HG02678 (cell line): Measurements from ENCODE around the gene SSR4.
"Not testable (repeated sequence)": the region's sequence is repeated elsewhere in the genome, so short reads cannot be mapped to it uniquely, and the experiment has no call there.

Experiments
- ATAC-seq: cut with Tn5 transposase; IDR thresholded peaks from one replicate; pipeline ENCODE4 v1.9.1; 2021; ENCODE audit warnings: mild to moderate bottlenecking, moderate library complexity; ENCODE audit not compliant: unreplicated experiment

Gene SSR4

DNA sequence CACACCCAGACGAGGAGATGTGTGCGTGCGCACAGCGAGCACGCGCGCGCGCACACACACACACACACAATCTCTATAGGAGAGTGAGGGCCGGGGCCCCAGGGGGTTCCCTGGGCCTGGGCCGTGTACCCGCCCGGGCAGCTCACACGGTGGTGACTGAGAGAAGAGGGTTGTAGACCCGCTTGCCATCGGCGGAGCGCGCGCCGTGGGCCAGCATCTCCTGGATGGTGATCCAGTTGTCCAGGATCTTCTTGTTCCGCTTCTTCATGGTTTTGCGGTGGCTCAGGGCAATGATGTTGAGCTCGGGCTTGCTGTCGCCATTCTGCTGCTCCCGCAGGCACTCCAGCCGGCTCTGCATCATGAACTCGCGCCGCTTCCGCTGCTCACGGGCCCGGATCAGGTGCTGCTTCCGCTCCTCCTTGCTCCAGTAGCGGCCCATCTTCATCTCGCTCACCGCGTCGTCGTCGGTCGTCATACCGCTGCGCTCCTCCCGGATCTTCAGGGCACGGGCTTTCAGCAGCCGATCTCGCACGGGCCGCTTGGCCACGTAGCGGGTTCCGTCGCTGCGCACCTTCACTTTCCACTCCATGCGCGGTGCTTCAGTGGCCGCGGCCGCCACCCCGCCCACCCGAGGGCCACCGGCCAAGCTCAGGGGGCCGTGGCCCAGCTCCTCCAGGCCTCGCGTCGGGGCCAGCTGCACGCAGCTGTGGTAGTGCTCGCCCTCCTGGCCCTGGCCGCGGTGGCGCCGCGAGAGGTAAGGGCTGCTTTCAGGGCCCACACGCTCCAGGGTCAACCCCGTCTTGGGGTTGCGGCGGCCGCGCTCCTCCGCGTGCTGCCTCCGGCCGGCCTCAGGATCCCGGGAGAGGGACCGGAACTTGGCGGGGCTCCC is 9.0 kb downstream of the SSR4 start:
- ATAC-seq: no peak

DNA sequence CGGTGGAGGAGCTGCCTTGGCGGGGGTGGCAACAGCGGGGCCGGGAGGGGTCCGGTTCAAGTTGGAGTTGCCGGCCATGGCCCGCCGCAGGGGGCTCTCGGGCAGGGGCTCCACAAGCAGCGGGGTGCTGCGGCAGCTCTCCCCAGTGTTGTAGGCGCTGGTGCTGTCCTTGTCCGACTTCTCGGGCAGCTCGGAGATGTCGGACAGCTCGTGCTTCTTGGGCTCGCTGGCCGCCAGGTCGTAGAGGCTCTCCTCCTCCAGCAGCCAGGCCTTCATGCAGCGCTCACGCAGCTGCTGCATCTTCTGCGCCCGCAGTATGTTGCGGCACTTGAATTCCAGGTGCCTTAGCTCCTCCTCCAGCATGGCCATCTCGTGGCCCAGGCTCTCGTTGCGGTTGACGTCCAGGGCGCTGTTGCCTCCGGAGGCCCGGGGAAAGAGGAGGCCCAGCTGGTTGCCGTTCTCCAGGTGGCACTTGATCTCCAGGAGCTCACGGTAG is 9.7 kb downstream of the SSR4 start:
- ATAC-seq: no peak

DNA sequence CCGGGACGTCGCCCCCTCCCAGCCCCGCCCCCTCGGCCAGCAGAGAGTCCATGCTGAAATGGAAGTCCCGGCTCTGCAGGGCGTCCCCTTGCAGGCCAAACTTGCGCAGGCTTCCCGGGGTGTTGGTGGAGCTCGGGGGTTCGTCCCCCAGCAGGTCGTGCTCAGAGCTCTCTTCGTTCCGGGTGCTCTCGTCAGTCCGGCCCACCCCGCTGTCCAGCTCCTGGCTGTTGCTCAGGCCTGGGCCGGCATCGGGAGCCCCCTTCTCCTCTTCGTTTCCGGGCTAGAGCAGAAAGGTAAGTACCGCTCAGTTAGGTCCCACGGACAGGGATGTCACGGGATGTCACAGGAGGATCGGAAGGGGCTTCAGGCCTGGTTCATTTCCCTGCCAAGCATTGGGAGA is 10.2 kb downstream of the SSR4 start:
- ATAC-seq: no peak

DNA sequence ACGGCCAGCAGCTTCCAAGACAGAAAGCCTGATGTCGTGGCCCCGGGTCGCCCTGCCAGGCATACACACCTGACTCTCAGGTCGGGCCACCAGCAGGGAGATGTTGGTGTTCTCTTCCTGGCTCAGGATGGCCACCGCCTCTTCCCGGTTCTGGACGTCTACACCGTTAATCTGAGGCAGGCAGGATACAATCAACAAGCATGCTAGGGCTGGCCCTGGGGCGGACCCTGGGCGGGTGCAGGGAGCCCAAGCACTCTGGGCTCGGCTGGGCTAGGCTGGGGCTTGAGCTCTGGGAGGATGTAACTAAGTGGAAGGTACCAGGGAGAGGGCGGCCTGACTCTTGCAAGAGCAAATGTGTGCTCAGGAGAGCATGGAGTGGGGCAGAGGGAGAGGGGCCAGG is 11.0 kb downstream of the SSR4 start:
- no peak for ATAC-seq

DNA sequence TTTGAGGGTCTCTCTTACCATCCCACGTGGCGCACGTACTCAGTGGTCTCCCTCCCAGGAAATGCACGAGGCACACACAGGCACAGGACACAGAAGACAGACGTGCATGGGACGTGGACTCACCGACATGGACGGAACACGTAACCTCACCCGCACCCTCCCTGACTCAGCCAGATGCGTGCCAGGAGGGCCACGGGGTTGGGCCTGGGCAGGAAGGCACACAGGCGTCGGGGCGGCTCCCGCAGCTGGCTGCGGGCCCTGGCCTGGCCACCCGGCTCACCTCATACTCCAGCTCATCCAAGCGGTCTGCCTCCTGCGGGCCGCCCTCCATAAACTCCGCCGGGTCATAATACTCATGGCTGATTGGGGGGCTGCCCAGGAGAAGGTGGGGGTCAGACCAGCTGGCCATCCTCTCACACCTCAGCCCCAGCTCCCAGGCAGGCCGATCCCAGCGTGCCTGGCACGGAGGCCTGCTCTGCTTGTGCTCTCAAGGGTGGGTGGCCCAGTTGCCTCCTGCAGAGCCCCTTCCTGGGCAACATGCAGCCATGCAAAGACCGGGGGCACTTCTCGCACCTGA is 12.6 kb downstream of the SSR4 start:
- ATAC-seq: no peak

DNA sequence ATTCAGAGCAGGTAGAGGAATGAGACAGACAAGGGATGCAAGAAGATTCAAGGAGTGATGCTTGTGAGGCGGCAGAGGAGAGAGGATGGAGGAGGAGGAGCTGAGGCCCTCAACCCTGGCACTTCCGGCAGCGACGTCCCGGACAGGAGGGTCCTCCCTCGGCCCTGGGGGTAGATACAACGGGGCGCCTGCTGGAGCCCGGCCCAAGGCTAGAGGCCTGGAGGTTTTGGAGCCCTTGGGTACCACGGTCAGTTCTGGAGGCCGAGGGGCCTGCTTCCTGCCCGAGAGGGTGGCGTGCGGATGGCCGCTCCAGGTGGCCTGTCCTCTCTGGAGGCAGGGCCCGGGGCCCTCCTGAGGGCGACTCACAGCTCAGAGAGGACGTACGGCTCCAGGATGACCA is 13.5 kb downstream of the SSR4 start:
- ATAC-seq: no peak

DNA sequence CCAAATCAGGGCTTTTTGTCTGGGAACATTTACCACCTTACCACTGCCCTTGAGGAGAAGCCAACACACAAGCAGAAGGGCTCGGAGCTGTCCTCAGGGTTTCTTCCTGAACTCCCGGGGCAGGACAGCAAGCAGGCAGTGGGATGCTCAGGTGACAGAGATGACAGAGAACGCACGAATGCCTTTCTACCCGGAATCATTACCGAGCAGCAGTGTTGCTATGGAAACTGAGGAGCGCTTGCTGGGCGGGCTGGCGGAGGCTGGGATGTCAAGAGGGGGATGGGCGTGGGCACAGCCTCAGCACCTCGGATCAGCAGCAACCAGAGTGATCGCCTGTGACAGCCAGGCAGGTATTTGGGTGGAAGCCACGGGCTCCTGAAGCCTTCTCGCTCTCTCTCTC is 17.8 kb downstream of the SSR4 start:
- ATAC-seq: no peak

DNA sequence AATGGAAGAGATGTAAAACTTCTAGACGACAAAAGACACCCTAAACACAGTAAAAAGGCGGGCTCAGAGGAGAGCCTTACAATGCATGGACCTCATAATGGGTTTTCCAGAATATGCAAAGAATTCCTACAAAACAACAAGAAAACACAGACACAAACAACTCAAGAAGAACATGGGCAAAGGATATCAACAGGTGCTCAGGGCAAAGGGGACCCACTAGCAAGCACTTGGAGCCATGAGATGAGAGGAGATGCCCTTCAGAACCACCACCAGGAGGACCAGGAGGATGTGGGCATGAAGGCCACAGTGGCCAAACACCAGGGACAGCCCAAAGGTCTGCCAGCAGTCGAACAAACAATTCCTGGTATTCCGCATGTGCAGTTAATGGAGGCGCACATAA is 18.7 kb downstream of the SSR4 start:
- no peak for ATAC-seq

DNA sequence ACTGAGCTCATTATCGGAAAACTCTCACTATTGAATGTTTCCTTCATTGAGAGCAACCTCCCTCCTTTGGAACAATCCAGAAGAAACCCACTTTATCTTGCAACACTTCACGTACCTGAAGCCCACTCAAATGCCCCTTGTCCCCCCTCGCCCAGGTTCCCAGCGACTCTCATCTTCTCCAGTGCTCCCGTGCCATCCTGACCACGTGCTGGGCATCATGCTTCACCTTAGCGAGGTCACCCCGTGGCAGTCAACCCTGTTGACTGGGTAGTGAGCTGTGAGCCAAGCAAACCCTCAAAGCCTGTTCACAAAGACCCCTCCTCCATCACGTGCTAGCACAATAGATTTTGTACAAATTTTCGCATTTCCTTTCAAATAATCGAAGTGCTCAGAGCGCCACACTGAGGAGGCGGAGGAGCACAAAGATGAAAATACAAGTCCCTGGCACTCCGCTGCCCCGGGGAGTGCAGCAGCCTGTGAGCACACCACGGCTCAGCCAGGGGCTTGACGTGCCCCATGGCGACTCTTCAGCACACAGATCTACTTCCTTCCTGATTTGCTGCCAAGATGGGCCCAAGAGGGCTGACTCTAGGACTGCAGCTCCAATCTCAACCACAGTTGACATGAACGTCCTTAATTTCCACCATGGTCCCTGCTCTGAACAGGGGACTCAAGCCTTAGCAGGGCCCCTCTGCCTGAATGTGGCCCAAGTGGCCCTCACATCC is 20.3 kb downstream of the SSR4 start:
- ATAC-seq: no peak

DNA sequence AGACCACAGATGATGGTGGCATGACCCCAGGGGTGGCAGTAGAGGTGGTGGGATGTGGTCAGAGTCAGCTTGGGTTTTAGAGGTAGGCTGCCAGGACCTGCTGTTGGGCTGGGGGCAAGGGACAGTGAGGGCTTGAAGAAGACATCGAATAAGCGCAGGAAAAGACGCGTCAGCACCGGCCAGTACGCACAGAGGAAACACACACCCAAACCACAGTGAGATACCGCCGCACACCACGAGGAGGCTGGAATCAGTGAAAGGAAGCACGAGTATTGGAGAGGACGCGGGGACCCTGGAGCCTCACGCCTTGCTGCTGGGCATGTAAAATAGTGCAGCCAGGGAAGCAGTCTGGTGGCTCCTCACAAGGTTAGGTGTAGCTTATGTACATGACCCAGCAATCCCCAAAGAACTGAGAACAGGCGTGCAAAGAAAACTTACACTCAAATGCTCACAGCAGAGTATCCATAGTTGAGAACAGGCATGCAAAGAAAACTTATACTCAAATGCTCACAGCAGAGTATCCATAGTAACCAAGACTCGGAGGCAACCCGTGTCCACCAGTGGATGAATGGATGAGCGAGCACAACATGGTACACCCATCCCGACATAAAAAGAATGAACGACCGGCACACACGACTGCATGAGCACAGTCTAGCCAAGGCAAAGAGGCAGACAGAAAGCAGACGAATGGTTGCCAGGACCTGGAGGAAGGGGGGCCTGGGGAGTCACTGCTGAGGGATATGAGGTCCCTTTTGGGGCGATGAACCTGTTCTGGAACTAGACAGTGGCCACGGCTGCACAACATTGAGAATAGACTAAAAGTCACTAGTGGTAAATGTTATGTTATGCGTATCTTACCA is 22.6 kb downstream of the SSR4 start:
- ATAC-seq: no peak

DNA sequence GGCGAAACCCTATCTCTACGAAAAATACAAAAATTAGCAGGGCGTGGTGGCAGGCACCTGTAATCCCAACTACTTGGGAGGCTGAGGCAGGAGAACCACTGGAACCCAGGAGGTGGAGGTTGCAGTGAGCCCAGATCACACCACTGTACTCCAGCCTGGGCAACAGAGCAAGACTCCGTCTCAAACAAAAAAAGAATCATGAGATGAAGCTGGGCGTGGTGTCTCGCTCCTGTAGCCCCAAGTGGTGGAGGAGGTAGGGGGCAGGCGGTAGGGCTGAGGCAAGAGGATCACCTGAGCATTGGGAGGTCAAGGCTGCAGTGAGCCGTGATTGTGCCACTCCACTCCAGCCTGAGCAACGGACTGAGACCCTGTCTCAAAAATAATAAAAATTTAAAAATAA is 23.6 kb downstream of the SSR4 start:
- not testable (repeated sequence) for ATAC-seq

DNA sequence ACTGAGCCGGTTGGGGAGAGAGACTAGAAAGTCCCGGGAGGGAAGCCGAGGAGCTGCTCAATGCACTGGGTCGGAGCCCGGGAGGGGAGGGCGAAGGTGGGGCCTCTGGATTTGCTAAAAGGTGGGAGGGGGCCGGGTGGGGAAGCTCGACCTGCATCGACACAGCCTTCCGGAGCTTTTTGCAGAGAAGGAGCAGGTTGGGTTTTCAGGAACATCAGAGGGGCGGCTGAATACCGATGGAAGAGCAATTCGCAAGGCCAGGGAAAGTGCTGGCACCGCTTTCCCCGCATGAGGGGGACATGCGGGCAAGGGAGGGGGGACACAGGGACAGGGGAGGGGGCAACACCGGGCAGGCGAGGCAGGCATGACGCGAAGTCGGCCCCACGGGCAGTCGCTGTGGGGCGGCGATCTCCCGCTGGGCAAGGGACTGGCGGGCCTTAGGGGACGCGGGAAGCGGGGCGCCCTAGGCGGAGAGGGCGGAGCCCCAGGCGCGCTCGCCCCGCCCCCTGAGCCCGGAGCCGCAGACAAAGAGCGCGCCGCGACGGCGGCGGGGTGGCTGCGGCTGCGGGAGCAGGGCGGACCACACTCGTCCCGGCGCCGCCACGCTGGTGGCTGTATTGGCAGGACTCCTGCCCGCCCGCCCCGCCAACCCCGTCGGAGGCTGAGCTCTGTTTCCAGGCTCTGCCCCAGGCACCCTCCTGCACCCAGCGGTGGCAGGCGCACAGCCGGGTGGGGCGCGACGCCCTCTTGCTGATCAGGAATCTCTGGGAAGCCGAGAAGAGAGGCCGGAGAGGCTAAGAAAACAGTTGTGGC is 24.3 kb downstream of the SSR4 start:
- ATAC-seq: no peak

DNA sequence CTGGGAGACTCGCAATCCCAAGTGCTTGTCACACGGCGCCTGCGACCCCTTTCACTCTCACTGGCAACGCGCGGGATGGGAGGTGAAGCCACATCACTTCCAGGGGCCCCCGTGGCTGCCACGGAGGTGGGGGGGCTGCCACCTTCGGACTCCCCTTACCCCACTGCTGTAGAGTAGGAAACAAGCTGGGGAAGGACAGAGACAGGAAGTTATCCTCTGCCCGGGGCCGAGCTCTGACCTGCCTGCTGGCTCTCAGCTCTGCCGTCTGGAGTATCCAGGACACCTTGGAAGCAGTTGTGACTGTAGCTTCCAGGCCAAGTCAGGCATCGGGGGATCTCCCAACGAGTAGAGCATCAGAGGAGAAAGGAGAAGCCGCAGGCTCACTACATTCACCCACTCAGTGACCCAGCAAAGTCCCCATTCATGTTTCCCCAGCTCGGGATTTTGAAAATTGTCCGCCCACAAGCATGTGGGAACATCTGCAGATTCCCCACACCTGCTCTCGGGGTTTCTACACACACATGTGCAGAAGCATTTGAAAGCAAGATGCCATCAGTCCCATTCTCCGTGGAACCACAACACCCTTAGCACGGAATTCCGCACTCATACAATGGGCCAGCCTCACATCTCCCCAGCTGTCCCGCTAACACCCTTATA is 25.0 kb downstream of the SSR4 start:
- no peak for ATAC-seq

DNA sequence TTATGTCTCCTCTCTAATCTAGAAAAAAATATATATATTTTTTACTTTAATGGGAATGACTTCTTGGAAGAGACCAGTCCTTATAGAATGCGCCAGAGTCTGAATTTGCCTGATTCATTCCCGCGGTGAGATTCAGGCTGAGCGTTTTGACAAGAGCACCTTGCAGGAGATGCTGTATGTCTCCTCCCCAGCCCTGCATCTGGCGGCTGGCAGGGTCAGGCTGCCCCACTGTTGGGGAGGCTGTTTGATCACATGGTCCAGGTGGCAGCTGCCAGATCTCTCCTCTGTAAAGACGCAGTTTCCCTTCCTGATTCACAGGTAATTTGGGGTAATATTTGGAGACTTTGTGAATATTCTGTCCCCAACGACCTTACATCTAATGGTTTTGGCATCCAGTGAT is 26.1 kb downstream of the SSR4 start:
- ATAC-seq: no peak

DNA sequence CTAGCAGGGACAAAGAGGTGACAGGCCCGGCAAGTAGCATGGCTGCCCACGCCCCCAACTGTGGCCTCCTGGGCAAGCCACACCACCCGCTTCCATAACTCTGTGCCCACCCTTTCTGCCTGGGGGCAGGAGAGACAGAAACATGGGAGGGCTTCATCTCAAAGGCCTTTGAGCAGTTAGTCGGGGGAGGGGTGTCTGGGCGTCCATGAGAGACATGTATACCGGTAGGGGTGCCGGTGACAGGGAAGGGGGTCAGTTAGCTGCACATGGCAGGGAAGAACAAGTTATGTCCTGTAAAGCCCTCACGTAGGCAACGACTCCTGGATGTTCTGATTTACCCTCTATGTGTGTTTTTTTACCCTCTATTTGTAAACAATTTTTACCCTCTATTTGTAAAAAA is 26.6 kb downstream of the SSR4 start:
- ATAC-seq: no peak

DNA sequence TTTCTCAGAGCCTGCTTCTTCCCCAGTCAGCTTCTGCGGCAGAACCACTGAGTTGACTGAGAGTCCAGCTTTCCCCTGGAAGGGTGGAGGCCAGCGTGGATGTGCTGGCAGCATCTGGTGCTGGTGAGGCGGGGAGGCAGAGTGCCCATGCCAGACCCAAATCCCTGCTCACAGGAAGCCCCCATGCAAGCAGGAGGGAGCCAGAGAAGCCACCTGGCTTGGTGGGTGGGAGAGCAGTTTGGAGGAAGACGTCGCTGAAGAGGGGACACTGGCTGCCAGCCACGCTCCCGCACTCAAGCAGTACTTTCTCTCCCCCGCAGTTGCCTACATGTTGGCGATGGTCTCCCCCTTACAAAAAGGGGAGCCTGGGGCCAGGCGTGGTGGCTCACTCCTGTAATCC is 29.9 kb downstream of the SSR4 start:
- no peak for ATAC-seq

DNA sequence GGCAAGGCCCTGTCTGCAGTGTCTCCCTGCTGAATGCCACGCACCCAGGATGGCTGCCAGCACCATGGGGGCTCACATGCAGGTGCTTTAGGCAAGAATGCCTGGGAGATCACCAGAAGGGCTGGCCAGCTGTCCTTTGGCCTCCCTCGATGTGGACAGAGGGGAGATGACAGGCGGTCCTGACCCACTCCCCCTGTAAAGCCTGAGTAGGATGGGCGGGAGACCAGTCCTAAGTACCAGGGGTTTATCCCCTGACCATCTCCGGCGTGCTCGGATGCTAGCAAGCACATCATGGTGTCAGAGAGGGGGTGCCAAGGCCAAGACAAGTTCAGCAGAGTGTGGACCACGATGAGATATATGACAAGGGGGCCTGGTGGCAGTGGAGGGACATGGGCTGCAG is 30.6 kb downstream of the SSR4 start:
- ATAC-seq: no peak

DNA sequence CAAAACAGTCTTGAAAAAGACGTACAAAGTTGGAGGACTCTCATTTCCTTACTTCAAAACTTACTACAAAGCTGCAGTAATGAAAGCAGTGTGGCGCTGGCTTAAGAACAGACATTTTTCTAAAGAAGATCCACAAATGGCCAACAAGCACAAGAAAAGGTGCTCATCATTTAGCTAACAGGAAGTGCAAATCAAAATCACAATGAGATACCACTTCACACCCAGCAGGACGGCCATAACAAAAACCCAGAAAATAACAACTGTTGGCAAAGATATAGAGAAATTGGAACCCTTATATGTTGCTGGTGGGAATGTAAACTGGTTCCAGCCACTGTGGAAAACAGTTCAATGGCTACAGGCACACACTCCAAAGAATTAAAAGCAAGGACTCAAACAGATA is 32.5 kb downstream of the SSR4 start:
- ATAC-seq: no peak

DNA sequence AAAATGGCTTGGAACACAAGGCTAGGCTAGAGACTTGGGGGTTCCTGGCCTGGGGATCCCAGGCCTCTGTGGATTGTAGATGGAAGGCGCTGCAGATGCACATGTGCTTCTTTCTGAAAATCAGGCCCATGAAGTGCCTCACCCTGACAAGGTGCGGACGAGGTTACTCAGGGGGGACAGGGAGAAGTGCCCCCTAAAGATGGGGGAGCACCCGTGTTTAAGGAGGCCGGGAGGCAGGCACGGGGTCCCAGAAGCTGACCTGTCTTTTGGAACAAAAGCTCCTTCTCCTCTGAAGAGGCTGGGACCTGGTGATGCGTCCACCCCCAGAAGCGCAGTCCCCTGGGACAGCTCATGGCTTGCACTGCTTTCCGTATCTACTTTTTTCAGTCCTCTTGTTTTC is 33.4 kb downstream of the SSR4 start:
- ATAC-seq: no peak

DNA sequence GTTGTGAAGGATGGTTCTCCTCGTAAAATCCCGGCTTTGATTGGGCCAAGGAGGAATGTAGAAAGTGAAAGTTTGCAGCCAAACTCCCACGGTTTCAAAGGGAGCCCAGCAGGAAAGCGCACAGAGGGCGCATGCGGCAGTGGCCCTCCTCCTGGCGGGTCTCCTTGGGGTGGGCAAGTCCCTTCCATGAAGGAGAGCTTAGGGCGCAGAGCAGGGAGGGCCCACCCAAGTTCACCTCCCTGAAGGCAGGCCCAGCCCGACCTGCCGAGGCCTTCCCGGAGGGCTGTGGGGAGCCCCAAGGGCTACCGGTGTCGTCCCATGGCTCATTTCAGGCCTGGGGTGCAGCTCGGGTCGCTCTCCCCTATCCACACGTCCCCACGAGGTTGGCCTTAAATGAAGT is 33.8 kb downstream of the SSR4 start:
- no peak for ATAC-seq
